ENCODE measurements around the gene MRPS25.

Gene MRPS25

DNA sequence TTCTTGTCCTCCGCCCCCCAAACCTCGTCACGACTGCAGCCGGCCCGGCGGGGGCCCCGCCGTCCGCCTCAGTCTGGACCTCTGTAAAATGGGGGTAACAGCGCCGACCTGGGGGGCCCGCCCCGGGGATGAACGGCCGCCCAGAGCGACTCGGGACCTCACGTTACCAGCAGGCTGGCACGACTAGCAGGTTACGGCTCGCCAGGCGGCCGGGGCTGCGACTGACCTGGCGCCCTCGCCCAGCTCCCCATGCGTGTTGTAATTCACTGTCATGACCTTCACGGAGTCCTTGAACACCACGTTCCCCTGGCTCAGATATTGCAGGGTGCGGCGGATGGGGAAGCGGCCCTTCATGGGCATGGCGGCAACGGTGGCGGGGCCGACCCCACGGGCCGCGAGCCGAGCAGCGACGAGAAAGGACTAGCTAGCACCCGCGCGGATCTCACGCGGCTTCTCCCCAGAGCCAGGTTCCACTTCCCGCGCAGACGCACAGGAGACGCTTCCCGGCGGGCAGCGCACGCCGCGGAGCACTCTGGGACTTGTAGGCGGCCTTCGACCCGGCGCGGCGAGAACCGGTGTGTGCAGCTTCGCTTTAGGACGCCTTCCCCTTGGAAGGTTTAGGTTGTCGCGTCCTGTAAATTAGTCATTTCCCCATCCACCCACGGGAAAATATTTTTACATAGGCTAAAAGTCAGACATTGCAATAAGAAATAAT lies at the start of gene MRPS25:
Gene MRPS25, minus strand, starts transcription at position 481 of the 715 bp plus-strand sequence. Its CDS starts 121 bp downstream, at position 360.
- DNase-seq (ENCODE audit: low read depth in 3 of 3) = peak; percentile 79 to 89 (median 84)

DNA sequence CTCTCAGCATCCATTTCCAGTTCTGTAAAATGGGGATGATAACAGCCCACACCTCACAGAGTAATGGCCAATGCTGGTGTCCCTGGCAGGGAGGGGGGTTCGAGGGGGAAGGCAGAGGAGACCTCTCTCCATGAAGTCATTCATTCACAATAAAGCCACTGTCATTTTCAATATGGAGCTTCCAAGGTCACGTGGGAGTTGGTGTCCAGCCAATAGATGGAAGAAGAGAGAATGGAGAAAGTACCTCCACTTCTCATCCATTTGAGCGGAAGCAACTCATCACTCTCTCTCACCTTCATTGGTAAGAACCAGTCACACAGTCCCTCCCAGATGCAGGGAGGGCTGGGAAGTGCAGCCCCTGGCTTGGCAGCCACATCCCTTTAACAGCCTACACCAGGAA lies 48.8 kb upstream of the MRPS25 start:
- DNase-seq (ENCODE audit: low read depth in 3 of 3) = no peak

DNA sequence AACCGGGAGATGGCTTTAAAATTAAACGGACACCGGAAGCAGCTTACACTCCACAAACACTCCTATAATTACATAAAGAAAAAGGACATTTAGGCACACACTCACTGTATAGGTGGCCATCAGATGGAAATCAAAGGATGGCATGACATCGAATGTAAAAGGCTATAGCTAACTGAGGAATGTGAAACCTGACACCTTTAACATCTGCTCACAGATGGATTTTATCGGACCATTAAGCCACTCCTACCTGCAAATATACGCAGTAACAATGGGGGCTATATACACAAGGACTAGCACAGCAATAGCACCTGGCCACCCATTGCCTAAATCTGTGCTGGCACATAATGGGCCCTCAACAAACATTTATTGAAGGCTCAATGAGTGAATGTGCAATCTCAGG lies 48.4 kb upstream of the MRPS25 start:
- no peak for DNase-seq (ENCODE audit: low read depth in 3 of 3)

DNA sequence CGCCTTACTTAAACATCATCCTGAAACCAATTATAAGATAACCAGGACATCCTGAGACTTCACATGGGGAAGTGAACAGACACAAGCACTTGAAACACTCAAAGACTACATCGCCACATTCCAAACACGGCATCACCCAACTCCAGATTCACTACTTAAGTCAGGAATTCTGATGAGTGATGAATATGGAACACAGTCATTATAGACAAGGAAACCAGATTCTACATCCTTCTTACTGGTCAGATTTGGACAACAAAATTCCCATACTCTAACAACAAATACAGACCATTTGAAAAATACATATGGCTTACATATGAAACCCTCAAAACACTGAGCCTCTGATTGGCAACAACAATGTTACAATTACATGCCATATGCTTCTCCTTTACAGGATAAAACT lies 46.9 kb upstream of the MRPS25 start:
- no peak for DNase-seq (ENCODE audit: low read depth in 3 of 3)

DNA sequence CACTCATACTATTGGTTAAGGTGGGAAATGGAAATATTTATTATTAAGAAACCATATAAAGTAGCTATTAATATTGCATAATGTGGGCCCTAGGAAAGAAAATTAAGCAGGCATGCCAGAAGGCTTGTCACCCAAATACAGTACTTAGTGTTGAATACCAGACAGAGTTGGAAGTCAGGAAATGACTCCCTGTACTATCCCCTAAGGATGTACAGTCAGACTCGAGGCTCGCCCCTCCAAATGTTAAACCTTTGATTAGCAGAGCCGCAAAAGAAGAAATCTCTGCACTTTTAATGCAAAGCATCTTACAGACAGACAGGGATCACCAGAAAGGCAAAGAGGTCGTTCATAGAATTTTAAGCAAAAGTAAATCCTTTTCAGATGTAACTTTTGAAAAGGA lies 45.1 kb upstream of the MRPS25 start:
- no peak for DNase-seq (ENCODE audit: low read depth in 3 of 3)

GRCh38 chr3:15108869-15109268 lies 43.8 kb upstream of the MRPS25 start:
- no peak for DNase-seq (ENCODE audit: low read depth in 3 of 3)

GRCh38 chr3:15108082-15108545 lies 43.0 kb upstream of the MRPS25 start:
- DNase-seq (ENCODE audit: low read depth in 3 of 3) = peak; percentile 52 to 70 (median 58)

DNA sequence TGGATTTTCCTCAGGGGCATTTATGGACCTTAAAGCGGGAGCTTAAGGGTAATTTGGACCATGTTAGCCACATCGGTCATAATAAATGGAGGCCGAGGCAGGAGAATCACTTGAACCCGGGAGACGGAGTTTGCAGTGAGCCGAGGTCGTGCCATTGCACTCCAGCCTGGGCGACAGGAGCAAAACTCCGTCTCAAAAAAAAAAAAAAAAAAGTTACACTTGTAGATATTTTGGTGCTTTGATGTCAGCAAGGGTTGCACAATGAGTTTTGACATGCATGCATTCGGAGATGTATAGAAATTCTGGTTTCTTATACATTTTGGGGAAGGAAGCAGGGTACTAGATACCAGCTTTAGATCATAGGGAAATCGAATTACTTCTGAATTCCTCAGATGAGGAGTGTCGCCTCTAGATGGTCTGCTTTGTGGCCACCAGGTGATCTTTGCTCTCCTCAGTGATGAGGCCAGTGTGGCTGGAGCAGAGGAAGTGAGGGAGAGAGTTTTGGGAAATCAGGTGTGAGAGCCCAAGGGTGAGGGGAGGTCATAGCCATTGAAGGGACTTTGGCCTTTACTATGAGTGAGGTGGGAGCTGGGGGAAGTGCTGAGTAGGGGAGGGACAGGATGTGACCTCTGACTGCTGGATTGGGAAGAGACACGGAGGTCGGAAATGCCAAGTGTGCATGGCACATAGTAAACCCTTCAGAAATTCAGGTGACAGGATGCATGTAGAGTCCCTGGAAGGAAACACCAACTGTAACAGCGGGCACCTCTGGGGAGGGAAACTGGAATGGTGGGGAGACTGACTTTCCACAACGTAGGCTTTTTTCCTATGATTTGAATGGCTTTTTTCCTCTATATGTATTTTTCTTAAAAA lies 42.2 kb upstream of the MRPS25 start:
- DNase-seq (ENCODE audit: low read depth in 3 of 3) = no peak

DNA sequence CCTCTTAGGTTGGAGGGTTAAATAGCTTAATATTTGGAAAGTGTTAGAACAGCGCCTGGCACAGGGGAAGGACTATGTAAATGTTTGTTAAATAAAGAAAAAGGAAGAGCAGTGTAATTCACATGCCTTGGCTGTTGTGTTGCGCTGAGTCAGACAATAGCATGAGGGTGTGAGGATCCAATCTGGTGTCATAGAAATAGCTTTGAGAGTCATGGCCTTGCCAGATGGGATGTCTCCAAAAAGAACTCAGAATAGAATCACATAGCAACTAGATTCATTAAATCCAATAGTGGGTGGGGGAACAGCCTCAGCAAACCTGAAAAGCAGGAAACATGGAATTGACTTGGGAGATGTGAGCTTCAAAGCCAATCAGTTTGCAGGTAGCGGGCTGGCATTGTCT lies 37.7 kb upstream of the MRPS25 start:
- DNase-seq (ENCODE audit: low read depth in 3 of 3) = no peak

GRCh38 chr3:15102256-15102655 lies 37.1 kb upstream of the MRPS25 start:
- no peak for DNase-seq (ENCODE audit: low read depth in 3 of 3)

GRCh38 chr3:15099364-15100098 lies 34.4 kb upstream of the MRPS25 start:
- DNase-seq (ENCODE audit: low read depth in 3 of 3) = no peak

DNA sequence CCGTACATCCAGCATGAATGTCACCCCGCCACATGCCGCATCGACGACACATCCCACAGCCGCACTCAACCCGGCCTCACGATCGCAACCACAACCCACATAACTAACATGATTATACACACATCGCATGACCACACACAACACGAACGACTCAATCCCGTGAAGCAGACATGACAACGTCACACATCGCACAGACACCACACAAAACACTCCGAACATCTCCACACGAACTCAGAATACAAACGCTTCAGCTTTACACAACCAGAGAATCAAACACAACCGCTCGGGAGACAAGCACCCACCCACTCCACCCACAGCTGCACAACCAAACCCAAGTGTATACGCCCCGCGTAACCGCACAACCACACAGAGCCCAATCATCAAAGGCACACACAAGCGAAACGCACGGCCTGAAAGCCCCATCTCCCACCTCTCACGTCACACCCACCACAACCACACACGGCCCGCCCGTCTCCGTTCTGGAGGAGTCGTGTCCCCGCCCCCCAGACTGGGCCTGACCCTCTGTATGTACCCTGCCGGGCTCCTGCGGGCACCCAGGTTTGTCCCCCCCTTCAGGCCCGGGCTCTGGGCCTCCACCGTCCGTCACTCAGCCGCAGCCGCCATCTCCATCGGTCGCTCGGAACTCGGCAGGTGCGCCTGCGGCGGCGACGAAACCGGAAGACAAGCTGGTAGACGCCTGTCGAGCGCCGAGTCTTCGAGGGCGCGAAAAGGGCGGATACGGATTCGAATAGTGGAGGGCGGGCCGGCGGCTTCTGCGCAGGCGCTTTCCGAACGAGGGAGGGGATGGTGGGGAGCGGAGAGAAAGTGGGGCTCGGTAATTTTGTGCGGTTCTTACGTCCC lies 33.6 kb upstream of the MRPS25 start, which contains the start of gene RBSN:
Gene RBSN, minus strand, starts transcription at position 646 of the 861 bp plus-strand sequence. CDS start 3,028 bp downstream, outside the sequence.
- DNase-seq (ENCODE audit: low read depth in 3 of 3) = peak; percentile 92 to 93 (median 93)

- DNase-seq (ENCODE audit: low read depth in 3 of 3) = no peak
Measured at GRCh38 chr3:15097891-15098290, 32.8 kb upstream of the MRPS25 start.

DNA sequence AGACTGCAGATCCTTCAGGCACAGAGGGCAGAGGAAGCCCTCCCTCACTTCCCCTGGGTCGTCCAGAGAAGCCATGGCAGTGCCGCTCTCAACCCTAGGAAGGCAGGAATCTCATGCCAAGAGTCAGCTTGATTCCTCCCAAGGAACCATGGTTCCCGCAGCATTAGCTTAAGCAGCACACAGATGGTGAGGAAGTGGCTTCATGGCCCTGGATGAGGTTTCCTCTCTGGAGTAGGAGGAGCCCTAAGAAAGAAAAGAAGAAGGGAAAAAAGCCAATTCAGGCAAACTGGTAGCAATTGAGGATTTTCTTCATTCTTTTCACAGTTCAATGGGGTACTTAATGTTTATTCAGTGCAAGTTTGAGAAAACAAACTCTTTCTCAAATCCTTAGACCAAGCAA lies 30.9 kb upstream of the MRPS25 start:
- DNase-seq (ENCODE audit: low read depth in 3 of 3) = no peak

- DNase-seq (ENCODE audit: low read depth in 3 of 3) = no peak
Measured at GRCh38 chr3:15094187-15094875, 29.2 kb upstream of the MRPS25 start.

DNA sequence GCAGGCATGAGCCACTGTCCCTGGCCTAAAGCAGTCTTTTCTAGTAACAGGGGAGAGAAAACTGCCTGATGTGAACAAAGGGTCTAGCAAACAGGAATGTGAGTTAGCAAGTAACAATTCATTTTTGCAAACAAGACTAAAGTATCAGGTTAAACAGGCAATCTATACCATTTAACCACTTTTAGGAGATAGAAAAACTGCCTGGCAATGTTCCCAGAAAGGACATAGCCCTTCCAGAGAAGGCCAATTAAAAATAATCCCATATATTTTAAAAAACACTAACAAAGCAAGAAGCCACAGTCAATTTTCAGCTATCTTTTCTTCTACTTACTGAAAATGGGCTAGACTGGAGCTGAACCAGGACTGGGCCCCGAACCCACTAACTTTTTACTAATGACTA lies 27.6 kb upstream of the MRPS25 start:
- DNase-seq (ENCODE audit: low read depth in 3 of 3) = no peak

- no peak for DNase-seq (ENCODE audit: low read depth in 3 of 3)
Measured at GRCh38 chr3:15091575-15091974, 26.5 kb upstream of the MRPS25 start.

GRCh38 chr3:15089201-15089600 lies 24.1 kb upstream of the MRPS25 start:
- no peak for DNase-seq (ENCODE audit: low read depth in 3 of 3)

DNA sequence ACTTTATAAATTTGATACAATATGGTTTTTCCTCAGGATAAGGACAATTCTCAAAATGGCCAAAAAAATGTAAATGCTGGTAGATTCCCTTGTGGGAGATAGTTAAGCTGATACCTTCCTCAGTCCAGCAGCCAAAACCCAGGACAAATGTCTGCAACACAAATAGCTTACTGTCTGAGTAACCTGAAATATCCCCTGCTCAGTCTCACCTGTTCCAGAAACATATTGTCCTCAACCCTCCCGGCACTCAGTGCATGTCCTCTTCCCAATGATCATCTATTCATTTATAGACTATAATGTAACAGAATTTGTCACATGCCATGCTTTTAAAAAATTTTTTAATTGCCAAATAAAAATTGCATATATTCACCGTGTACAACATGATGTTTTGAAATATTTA lies 21.6 kb upstream of the MRPS25 start:
- DNase-seq (ENCODE audit: low read depth in 3 of 3) = no peak

DNA sequence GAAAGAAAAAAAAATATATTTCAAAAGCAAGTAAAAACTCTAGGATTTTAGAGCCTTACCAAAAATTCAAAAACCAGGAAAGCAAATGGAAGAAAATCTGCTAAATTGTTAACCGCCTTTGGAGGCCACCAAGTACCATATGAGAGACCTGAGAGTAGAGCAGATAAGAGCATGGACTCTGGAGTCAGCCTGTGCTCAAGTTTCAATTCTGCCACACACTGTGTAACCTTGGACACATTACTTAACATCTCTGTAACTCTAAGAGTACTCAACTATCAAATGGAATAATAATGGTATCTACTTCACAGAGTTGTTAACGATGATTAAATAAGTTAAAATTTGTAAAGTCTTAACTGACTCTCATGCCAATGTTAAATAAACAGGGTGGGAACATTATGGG lies 21.1 kb upstream of the MRPS25 start:
- no peak for DNase-seq (ENCODE audit: low read depth in 3 of 3)

GRCh38 chr3:15083252-15083651 lies 18.1 kb upstream of the MRPS25 start:
- DNase-seq (ENCODE audit: low read depth in 3 of 3) = no peak

Measured in stimulated activated CD4-positive, alpha-beta T cell treated with anti-CD3 and anti-CD28 coated beads, TNF-alpha, amount 100 ng/mL, for 48 hours (primary cell).